ENCODE measurements around the gene ITGA5. TPM values are rescaled to one million over a fixed set of nuclear protein-coding genes. Genes with fewer than 3 reads are reported as not detected.

Gene ITGA5
- total RNA-seq, 1 experiment from 2014 or later = 12.2 TPM

DNA sequence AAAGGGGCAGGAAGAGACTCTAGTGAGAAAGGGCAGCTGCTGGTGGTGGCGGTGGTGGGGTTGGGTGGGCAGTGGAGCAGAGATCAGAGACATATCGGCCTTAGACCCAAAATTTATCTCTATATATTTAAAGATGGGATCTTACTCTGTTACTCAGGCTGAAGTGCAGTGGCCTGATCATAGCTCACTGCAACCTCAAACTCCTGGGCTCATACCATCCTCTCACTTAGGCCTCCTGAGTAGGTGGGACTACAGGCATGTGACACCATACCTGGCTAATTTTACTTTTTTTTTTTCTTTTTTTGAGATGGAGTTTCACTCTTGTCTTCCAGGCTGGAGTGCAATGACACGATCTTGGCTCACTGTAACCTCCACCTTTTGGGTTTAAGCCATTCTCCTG is 18.6 kb upstream of the ITGA5 start:
- Histone ChIP-seq H3K23me2 (ENCODE audit: insufficient read length, low read depth, low read length, poor library complexity, severe bottlenecking) (no peaks in the 10 kb centered on the region), H2BK12ac (ENCODE audit: insufficient read length, low read depth, low read length) (no peak overlapping the region), H2BK20ac (ENCODE audit: low read depth, low read length, poor library complexity, severe bottlenecking) (no peak overlapping the region), H3K27me3 (ENCODE audit: insufficient read depth, low read length) (peaks cover 4% of the 10 kb centered on the region), H2AK5ac (ENCODE audit: insufficient read length, low read length) (no peak overlapping the region), H3K4me1 (ENCODE audit: insufficient read depth, low read length) (no peaks in the 10 kb centered on the region), H3K79me2 (ENCODE audit: insufficient read depth, low read length) (no peaks in the 10 kb centered on the region), H4K91ac (ENCODE audit: insufficient read length, low read depth, low read length) (no peak overlapping the region), H4K20me1 (ENCODE audit: control insufficient read depth, insufficient read depth, insufficient read length) (no peaks in the 10 kb centered on the region), H3K79me1 (ENCODE audit: insufficient read depth, low read depth, low read length, poor library complexity, severe bottlenecking) (no peaks in the 10 kb centered on the region), H3K23ac (ENCODE audit: insufficient read length, low read depth, low read length) (no peak overlapping the region), H3K4me2 (ENCODE audit: insufficient read depth, insufficient read length, low read length) (no peak overlapping the region), H3K4ac (ENCODE audit: low read depth, low read length) (no peak overlapping the region), H4K5ac (ENCODE audit: insufficient read length, low read depth, low read length) (no peak overlapping the region), H2BK15ac (ENCODE audit: low read depth, low read length) (no peak overlapping the region), H3K27ac (ENCODE audit: insufficient read length, low read depth, low read length) (no peak overlapping the region), H2BK120ac (ENCODE audit: low read depth, low read length, poor library complexity, severe bottlenecking) (no peak overlapping the region), H3K56ac (ENCODE audit: insufficient read length, low read depth, low read length) (no peak overlapping the region), H3K18ac (ENCODE audit: insufficient read length, low read depth, low read length) (no peak overlapping the region), H3K9ac (ENCODE audit: extremely low read depth, insufficient read length, low read length) (no peak overlapping the region), H2AFZ (ENCODE audit: low read length) (no peak overlapping the region), H2BK5ac (ENCODE audit: insufficient read length, low read length) (no peak overlapping the region), H4K8ac (replicated peaks; ENCODE audit: insufficient read length, low read depth, low read length) (no peak overlapping the region), H3K9me3 (ENCODE audit: control insufficient read depth, low read depth, low read length) (no peaks in the 10 kb centered on the region), H3T11ph (ENCODE audit: low read length) (no peak overlapping the region), H3K14ac (ENCODE audit: insufficient read depth, low read length) (no peak overlapping the region)
- TF ChIP-seq, protein P1, sequence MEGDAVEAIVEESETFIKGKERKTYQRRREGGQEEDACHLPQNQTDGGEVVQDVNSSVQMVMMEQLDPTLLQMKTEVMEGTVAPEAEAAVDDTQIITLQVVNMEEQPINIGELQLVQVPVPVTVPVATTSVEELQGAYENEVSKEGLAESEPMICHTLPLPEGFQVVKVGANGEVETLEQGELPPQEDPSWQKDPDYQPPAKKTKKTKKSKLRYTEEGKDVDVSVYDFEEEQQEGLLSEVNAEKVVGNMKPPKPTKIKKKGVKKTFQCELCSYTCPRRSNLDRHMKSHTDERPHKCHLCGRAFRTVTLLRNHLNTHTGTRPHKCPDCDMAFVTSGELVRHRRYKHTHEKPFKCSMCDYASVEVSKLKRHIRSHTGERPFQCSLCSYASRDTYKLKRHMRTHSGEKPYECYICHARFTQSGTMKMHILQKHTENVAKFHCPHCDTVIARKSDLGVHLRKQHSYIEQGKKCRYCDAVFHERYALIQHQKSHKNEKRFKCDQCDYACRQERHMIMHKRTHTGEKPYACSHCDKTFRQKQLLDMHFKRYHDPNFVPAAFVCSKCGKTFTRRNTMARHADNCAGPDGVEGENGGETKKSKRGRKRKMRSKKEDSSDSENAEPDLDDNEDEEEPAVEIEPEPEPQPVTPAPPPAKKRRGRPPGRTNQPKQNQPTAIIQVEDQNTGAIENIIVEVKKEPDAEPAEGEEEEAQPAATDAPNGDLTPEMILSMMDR (conservative IDR thresholded peaks at IDR 0.05) = no peak
- Mint-ChIP-seq H3K4me3 (no peak overlapping the region), H3K4me1 (peaks cover 1 to 9% of the 10 kb centered on the region in 2 experiments), H3K27ac (no peak overlapping the region), H3K27me3 (ENCODE audit: low read depth) (peaks cover 83% of the 10 kb centered on the region), H3K9me3 (no peaks in the 10 kb centered on the region), H3K36me3 (ENCODE audit: insufficient read depth in 1 of 3, low read depth in 3 of 3) (no peaks in the 10 kb centered on the region)
- WGBS (ENCODE audit: extremely low coverage, insufficient read length, low lambda C conversion rate) = no CpG with 5 or more reads among the region's 3 CpGs
- no peak for DNase-seq
